Measurements from ENCODE around the gene MARK1. TPM values are rescaled to one million over a fixed set of nuclear protein-coding genes. Genes with fewer than 3 reads are reported as not detected.
"Not testable (repeated sequence)": the region's sequence is repeated elsewhere in the genome, so short reads cannot be mapped to it uniquely, and the experiment has no call there.

MARK1 gene
- total RNA-seq, 1 experiment from 2014 or later, result 13.9 TPM

- Mint-ChIP-seq H3K36me3 (peaks cover 4% of the 10 kb centered on the region), H3K27me3 (ENCODE audit: low read depth) (no peaks in the 10 kb centered on the region), H3K4me1 (no peaks in the 10 kb centered on the region), H3K27ac (no peak overlapping the region), H3K4me3 (no peak overlapping the region), H3K9me3 (no peaks in the 10 kb centered on the region)
- ChIA-PET POLR2A (no interaction called here), CTCF (interaction anchor here (0.7 kb wide), 1 partner anchor 375 kb away, joined by 3 read pairs; no protein-coding TSS in a partner anchor)
- DNase-seq (ENCODE audit: low spot score) (no peak), ATAC-seq (no peak)
- TF ChIP-seq ZNF317 (CRISPR knock-in tag; IDR thresholded peaks at IDR 0.05; ENCODE audit: borderline replicate concordance, low read depth), result peak; percentile 67; the same call in 1 of the 2 replicates
- TF ChIP-seq ZNF423 (CRISPR knock-in tag; IDR thresholded peaks at IDR 0.05), result no peak
Observed at GRCh38 chr1:220595179-220595578, 67.2 kb downstream of the MARK1 start.

DNA sequence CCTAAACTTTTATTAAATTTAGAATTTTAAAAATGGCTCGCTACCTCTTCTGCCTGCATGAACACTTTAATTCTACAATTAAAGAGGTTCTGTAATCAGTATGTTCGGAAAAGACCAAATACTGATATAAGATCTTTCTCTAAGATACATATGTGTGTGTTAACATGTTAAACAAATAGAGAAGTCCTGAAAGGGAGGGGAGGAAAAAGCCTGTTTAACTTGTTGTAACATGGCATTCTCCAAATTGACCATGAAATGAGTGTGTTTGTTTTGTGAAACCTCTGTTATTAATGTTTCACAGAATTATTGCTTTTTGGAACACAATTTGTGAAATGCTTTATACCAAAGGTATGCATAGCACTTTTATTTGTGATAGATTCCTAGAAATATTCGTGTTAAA, 77.0 kb downstream of the MARK1 start:
- Mint-ChIP-seq H3K27me3 (ENCODE audit: low read depth) (no peaks in the 10 kb centered on the region), H3K36me3 (peaks cover 25% of the 10 kb centered on the region), H3K4me3 (no peak overlapping the region), H3K4me1 (no peaks in the 10 kb centered on the region), H3K27ac (no peak overlapping the region), H3K9me3 (peaks cover 10% of the 10 kb centered on the region)
- ChIA-PET CTCF (no interaction called here), POLR2A (no interaction called here)
- no peak for DNase-seq (ENCODE audit: low spot score)
- no peak for ATAC-seq
- TF ChIP-seq, protein P1, sequence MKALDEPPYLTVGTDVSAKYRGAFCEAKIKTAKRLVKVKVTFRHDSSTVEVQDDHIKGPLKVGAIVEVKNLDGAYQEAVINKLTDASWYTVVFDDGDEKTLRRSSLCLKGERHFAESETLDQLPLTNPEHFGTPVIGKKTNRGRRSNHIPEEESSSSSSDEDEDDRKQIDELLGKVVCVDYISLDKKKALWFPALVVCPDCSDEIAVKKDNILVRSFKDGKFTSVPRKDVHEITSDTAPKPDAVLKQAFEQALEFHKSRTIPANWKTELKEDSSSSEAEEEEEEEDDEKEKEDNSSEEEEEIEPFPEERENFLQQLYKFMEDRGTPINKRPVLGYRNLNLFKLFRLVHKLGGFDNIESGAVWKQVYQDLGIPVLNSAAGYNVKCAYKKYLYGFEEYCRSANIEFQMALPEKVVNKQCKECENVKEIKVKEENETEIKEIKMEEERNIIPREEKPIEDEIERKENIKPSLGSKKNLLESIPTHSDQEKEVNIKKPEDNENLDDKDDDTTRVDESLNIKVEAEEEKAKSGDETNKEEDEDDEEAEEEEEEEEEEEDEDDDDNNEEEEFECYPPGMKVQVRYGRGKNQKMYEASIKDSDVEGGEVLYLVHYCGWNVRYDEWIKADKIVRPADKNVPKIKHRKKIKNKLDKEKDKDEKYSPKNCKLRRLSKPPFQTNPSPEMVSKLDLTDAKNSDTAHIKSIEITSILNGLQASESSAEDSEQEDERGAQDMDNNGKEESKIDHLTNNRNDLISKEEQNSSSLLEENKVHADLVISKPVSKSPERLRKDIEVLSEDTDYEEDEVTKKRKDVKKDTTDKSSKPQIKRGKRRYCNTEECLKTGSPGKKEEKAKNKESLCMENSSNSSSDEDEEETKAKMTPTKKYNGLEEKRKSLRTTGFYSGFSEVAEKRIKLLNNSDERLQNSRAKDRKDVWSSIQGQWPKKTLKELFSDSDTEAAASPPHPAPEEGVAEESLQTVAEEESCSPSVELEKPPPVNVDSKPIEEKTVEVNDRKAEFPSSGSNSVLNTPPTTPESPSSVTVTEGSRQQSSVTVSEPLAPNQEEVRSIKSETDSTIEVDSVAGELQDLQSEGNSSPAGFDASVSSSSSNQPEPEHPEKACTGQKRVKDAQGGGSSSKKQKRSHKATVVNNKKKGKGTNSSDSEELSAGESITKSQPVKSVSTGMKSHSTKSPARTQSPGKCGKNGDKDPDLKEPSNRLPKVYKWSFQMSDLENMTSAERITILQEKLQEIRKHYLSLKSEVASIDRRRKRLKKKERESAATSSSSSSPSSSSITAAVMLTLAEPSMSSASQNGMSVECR (CRISPR knock-in tag; IDR thresholded peaks at IDR 0.05; ENCODE audit: borderline replicate concordance), result no peak
- TF ChIP-seq PRRX2 (CRISPR knock-in tag; IDR thresholded peaks at IDR 0.05) (no peak), RELA (CRISPR knock-in tag; IDR thresholded peaks at IDR 0.05; ENCODE audit: borderline replicate concordance) (no peak), ZNF219 (CRISPR knock-in tag; IDR thresholded peaks at IDR 0.05; ENCODE audit: borderline replicate concordance) (no peak), ATF1 (CRISPR knock-in tag; IDR thresholded peaks at IDR 0.05) (no peak), FOXK1 (CRISPR knock-in tag; IDR thresholded peaks at IDR 0.05) (no peak), NFATC4 (CRISPR knock-in tag; IDR thresholded peaks at IDR 0.05) (no peak)

DNA sequence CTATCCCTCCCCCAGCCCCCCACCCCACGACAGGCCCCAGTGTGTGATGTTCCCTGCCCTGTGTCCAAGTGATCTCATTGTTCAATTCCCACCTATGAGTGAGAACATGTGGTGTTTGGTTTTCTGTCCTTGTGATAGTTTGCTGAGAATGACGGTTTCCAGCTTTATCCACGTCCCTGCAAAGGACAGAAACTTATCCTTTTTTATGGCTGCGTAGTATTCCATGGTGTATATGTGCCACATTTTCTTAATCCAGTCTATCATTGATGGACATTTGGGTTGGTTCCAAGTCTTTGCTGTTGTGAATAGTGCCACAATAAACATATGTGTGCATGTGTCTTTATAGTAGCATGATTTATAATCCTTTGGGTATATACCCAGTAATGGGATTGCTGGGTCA, 77.7 kb downstream of the MARK1 start:
- POLR2A ChIA-PET, result not testable (repeated sequence)

GRCh38 chr1:220611100-220611499, 83.2 kb downstream of the MARK1 start:
- H3K9me3 Mint-ChIP-seq, result peaks cover 11% of the 10 kb centered on the region
- H3K27ac Mint-ChIP-seq; H3K27me3 Mint-ChIP-seq (ENCODE audit: low read depth); H3K4me3 Mint-ChIP-seq; POLR2A ChIA-PET; ATAC-seq; CTCF ChIA-PET; H3K4me1 Mint-ChIP-seq: not testable (repeated sequence)
- H3K36me3 Mint-ChIP-seq, result peaks cover 26% of the 10 kb centered on the region
- peak; percentile 15 for DNase-seq (ENCODE audit: low spot score)

More for the DNA sequence above, 77.7 kb downstream of the MARK1 start:
- CTCF ChIA-PET; H3K27ac Mint-ChIP-seq; H3K27me3 Mint-ChIP-seq (ENCODE audit: low read depth); DNase-seq (ENCODE audit: low spot score); H3K4me3 Mint-ChIP-seq; ATAC-seq; H3K4me1 Mint-ChIP-seq: not testable (repeated sequence)
- 0 out of 2 replicates have a peak, but pooled peaks have one; percentile 37 for TF ChIP-seq GTF2I (CRISPR knock-in tag; conservative IDR thresholded peaks at IDR 0.05)
- H3K36me3 Mint-ChIP-seq, result peaks cover 32% of the 10 kb centered on the region
- peaks cover 17% of the 10 kb centered on the region for H3K9me3 Mint-ChIP-seq

DNA sequence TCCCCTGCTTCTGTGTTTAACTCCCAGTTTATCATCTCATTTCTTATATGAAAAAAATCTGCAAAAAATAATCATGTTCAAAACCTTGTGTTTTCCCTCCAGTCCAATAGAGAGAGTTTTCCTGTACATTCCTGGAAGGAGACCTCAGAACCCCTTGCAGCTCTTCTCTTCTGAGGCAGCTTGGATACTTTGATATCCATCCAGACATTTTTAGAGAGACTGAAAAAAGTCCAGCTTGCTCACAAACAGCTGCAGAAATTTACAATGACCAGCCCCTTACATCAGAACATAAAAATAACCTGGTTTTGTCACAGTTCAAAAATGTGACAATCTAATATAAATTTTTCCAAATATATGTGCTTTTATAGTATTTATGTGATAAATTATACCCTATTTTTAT, 88.9 kb downstream of the MARK1 start:
- POLR2A ChIA-PET, result no interaction called here
- CTCF ChIA-PET, result interaction anchor here (1.0 kb wide), 1 partner anchor 159 kb away, joined by 3 read pairs; no protein-coding TSS in a partner anchor
- H3K4me1 Mint-ChIP-seq, result peaks cover 8% of the 10 kb centered on the region
- TF ChIP-seq NFE2L1 (CRISPR knock-in tag; IDR thresholded peaks at IDR 0.05), result no peak
- TF ChIP-seq HMGXB4 (CRISPR knock-in tag; IDR thresholded peaks at IDR 0.05), result no peak
- TF ChIP-seq, protein P2, sequence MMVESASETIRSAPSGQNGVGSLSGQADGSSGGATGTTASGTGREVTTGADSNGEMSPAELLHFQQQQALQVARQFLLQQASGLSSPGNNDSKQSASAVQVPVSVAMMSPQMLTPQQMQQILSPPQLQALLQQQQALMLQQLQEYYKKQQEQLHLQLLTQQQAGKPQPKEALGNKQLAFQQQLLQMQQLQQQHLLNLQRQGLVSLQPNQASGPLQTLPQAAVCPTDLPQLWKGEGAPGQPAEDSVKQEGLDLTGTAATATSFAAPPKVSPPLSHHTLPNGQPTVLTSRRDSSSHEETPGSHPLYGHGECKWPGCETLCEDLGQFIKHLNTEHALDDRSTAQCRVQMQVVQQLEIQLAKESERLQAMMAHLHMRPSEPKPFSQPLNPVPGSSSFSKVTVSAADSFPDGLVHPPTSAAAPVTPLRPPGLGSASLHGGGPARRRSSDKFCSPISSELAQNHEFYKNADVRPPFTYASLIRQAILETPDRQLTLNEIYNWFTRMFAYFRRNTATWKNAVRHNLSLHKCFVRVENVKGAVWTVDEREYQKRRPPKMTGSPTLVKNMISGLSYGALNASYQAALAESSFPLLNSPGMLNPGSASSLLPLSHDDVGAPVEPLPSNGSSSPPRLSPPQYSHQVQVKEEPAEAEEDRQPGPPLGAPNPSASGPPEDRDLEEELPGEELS (CRISPR knock-in tag; IDR thresholded peaks at IDR 0.05), result no peak
- no peak for TF ChIP-seq E2F1 (CRISPR knock-in tag; IDR thresholded peaks at IDR 0.05)
- TF ChIP-seq CDX4 (CRISPR knock-in tag; IDR thresholded peaks at IDR 0.05; ENCODE audit: borderline replicate concordance), result no peak

More for the DNA sequence above, 88.9 kb downstream of the MARK1 start:
- Mint-ChIP-seq H3K27me3 (ENCODE audit: low read depth) (no peaks in the 10 kb centered on the region), H3K4me3 (no peak overlapping the region), H3K27ac (no peak overlapping the region), H3K36me3 (peaks cover 8% of the 10 kb centered on the region; the same call in 1 of the 2 replicates), H3K9me3 (no peaks in the 10 kb centered on the region)
- no peak for ATAC-seq
- no peak for DNase-seq (ENCODE audit: low spot score)

All from WTC11 (cell line).